Naive B cell (primary cell): ENCODE results near the gene NRN1L. TPM values are rescaled to one million over a fixed set of nuclear protein-coding genes. Genes with fewer than 3 reads are reported as not detected.

ENCODE experiments used
- ATAC-seq, 2 donors: fragments of 150-1000 bp; cut with Tn5 transposase; 2 replicates each; pipeline ENCODE4 v1.10.0; 2021; ENCODE audit warnings: low read depth in 2 of 2, mild to moderate bottlenecking in 2 of 2, moderate library complexity in 2 of 2
- DNase-seq: peaks from one replicate; pipeline ENCODE4 v3.0.0; 2022
- H3K27ac Mint-ChIP-seq, 6 donors: one replicate each; pipeline ENCODE4 v1.8.0; 2020 to 2022; ENCODE audit warnings: mild to moderate bottlenecking in 6 of 6, mixed read lengths in 6 of 6, moderate library complexity in 5 of 6, inconsistent platforms in 2 of 6
- H3K27me3 Mint-ChIP-seq, 3 donors: one replicate each; pipeline ENCODE4 v1.8.0; 2021 to 2022; ENCODE audit warnings: mixed read lengths in 3 of 3, mild to moderate bottlenecking in 1 of 3
- H3K36me3 Mint-ChIP-seq, 2 donors: one replicate each; pipeline ENCODE4 v1.8.0; 2020 to 2022; ENCODE audit warnings: mixed read lengths in 2 of 2, inconsistent platforms in 1 of 2, mild to moderate bottlenecking in 1 of 2
- H3K4me1 Mint-ChIP-seq, 3 donors: one replicate each; pipeline ENCODE4 v1.8.0; 2020 to 2022; ENCODE audit warnings: mixed read lengths in 3 of 3, inconsistent platforms in 1 of 3, mild to moderate bottlenecking in 1 of 3, moderate library complexity in 1 of 3
- H3K4me3 Mint-ChIP-seq, 8 donors: one replicate each; pipeline ENCODE4 v1.8.0; 2020 to 2022; ENCODE audit warnings: mild to moderate bottlenecking in 8 of 8, mixed read lengths in 8 of 8, moderate library complexity in 8 of 8, inconsistent platforms in 2 of 8
- H3K9me3 Mint-ChIP-seq, 7 donors: one replicate each; pipeline ENCODE4 v1.8.0; 2020 to 2022; ENCODE audit warnings: mixed read lengths in 7 of 7, mild to moderate bottlenecking in 5 of 7, inconsistent platforms in 2 of 7, moderate library complexity in 1 of 7
- polyA plus RNA-seq, 6 donors: library from polyadenylated mRNA; unstranded; fragments of 300-500 nt; fragmentation: Illumina TruSeq; gene quantifications; one replicate each; pipeline ENCODE4 v1.2.3, GENCODE V29; 2021; ENCODE audit warnings: low read depth in 6 of 6

The NRN1L gene
- polyA plus RNA-seq, 6 donors from 2014 or later, result 0.64 to 0.90 TPM; not detected in 4

- Mint-ChIP-seq H3K36me3 (no peaks in the 10 kb centered on the region), H3K27ac (no peak overlapping the region), H3K4me1 (peaks cover 34 to 42% (median 39%) of the 10 kb centered on the region in 3 donors)
These were observed 37.5 kb downstream of the NRN1L start for GRCh38 chr16:67922221-67922620.

GRCh38 chr16:67922740-67923139, 38.1 kb downstream of the NRN1L start:
- Mint-ChIP-seq H3K9me3 (no peaks in the 10 kb centered on the region), H3K27ac (no peak overlapping the region), H3K4me3 (peak overlapping the region in 1 of 8 donors; percentile 30), H3K36me3 (no peaks in the 10 kb centered on the region), H3K4me1 (peaks cover 30 to 42% (median 36%) of the 10 kb centered on the region in 3 donors), H3K27me3 (no peaks in the 10 kb centered on the region)
- ATAC-seq (no peak), DNase-seq (no peak)

More at GRCh38 chr16:67922221-67922620, 37.5 kb downstream of the NRN1L start:
- Mint-ChIP-seq H3K4me3 (no peak overlapping the region), H3K27me3 (no peaks in the 10 kb centered on the region), H3K9me3 (no peaks in the 10 kb centered on the region)
- DNase-seq (no peak), ATAC-seq (no peak)

GRCh38 chr16:67923414-67924116, 38.9 kb downstream of the NRN1L start:
- DNase-seq (no peak), ATAC-seq (no peak)
- no peak overlapping the region for H3K4me3 Mint-ChIP-seq
- H3K4me1 Mint-ChIP-seq, result peaks cover 33 to 48% (median 38%) of the 10 kb centered on the region in 3 donors
- H3K9me3 Mint-ChIP-seq, result no peaks in the 10 kb centered on the region
- no peaks in the 10 kb centered on the region for H3K36me3 Mint-ChIP-seq
- no peaks in the 10 kb centered on the region for H3K27me3 Mint-ChIP-seq
- peak overlapping the region in 1 of 6 donors; percentile 37 for H3K27ac Mint-ChIP-seq

- no peak overlapping the region for H3K4me3 Mint-ChIP-seq
- H3K36me3 Mint-ChIP-seq, result no peaks in the 10 kb centered on the region
- DNase-seq, result no peak
- no peaks in the 10 kb centered on the region for H3K27me3 Mint-ChIP-seq
- no peaks in the 10 kb centered on the region for H3K9me3 Mint-ChIP-seq
- H3K4me1 Mint-ChIP-seq, result peaks cover 34 to 49% (median 40%) of the 10 kb centered on the region in 3 donors
- no peak overlapping the region for H3K27ac Mint-ChIP-seq
- ATAC-seq, result no peak
These were observed 39.6 kb downstream of the NRN1L start for GRCh38 chr16:67924140-67924906.

GRCh38 chr16:67926181-67926750, 41.6 kb downstream of the NRN1L start:
- Mint-ChIP-seq H3K4me3 (peak overlapping the region in 5 of 8 donors; percentile 15 to 73 (median 36)), H3K27ac (peak overlapping the region in 4 of 6 donors; percentile 30 to 90 (median 83)), H3K27me3 (no peaks in the 10 kb centered on the region), H3K36me3 (no peaks in the 10 kb centered on the region), H3K4me1 (peaks cover 35 to 49% (median 40%) of the 10 kb centered on the region in 3 donors), H3K9me3 (no peaks in the 10 kb centered on the region)
- peak in 1 of 2 donors; percentile 24 for ATAC-seq
- no peak for DNase-seq

GRCh38 chr16:67927131-67927941, 42.7 kb downstream of the NRN1L start:
- Mint-ChIP-seq H3K27me3 (no peaks in the 10 kb centered on the region), H3K4me3 (no peak overlapping the region), H3K27ac (peak overlapping the region in 1 of 6 donors; percentile 75), H3K9me3 (no peaks in the 10 kb centered on the region), H3K4me1 (peaks cover 32 to 46% (median 43%) of the 10 kb centered on the region in 3 donors), H3K36me3 (no peaks in the 10 kb centered on the region)
- ATAC-seq (no peak), DNase-seq (no peak)

GRCh38 chr16:67928147-67928546, 43.5 kb downstream of the NRN1L start:
- ATAC-seq (peak in 1 of 2 donors; percentile 6), DNase-seq (no peak)
- no peak overlapping the region for H3K4me3 Mint-ChIP-seq
- H3K27me3 Mint-ChIP-seq, result no peaks in the 10 kb centered on the region
- no peaks in the 10 kb centered on the region for H3K9me3 Mint-ChIP-seq
- H3K4me1 Mint-ChIP-seq, result peaks cover 30 to 45% (median 38%) of the 10 kb centered on the region in 3 donors
- peak overlapping the region in 3 of 6 donors; percentile 24 to 78 (median 75) for H3K27ac Mint-ChIP-seq
- H3K36me3 Mint-ChIP-seq, result no peaks in the 10 kb centered on the region

- Mint-ChIP-seq H3K27me3 (no peaks in the 10 kb centered on the region), H3K4me3 (no peak overlapping the region), H3K27ac (peak overlapping the region in 3 of 6 donors; percentile 11 to 75 (median 24)), H3K36me3 (no peaks in the 10 kb centered on the region), H3K9me3 (no peaks in the 10 kb centered on the region), H3K4me1 (peaks cover 30 to 42% (median 39%) of the 10 kb centered on the region in 3 donors)
- peak; percentile 59 for DNase-seq
- peak; percentile 85 to 90 for ATAC-seq
These were observed 44.1 kb downstream of the NRN1L start for GRCh38 chr16:67928561-67929364.

GRCh38 chr16:67930191-67930590, 45.5 kb downstream of the NRN1L start:
- no peak overlapping the region for H3K27ac Mint-ChIP-seq

GRCh38 chr16:67930678-67931211, 46.1 kb downstream of the NRN1L start:
- Mint-ChIP-seq H3K4me3 (no peak overlapping the region), H3K27ac (no peak overlapping the region), H3K36me3 (peaks cover 0 to 8% of the 10 kb centered on the region in 2 donors), H3K9me3 (no peaks in the 10 kb centered on the region), H3K4me1 (peaks cover 33 to 41% (median 36%) of the 10 kb centered on the region in 3 donors), H3K27me3 (no peaks in the 10 kb centered on the region)
- ATAC-seq, result no peak
- no peak for DNase-seq

More at GRCh38 chr16:67930191-67930590, 45.5 kb downstream of the NRN1L start:
- DNase-seq (no peak), ATAC-seq (no peak)
- Mint-ChIP-seq H3K27me3 (no peaks in the 10 kb centered on the region), H3K9me3 (no peaks in the 10 kb centered on the region), H3K4me1 (peaks cover 31 to 41% (median 36%) of the 10 kb centered on the region in 3 donors), H3K4me3 (no peak overlapping the region), H3K36me3 (peaks cover 0 to 3% of the 10 kb centered on the region in 2 donors)

GRCh38 chr16:67931712-67932461, 47.2 kb downstream of the NRN1L start, which contains the start of gene CTRL:
Gene CTRL, minus strand, starts transcription at chr16:67931862. Its CDS starts 10 bp downstream, at chr16:67931852.
- no peaks in the 10 kb centered on the region for H3K9me3 Mint-ChIP-seq
- no peak for ATAC-seq

More at GRCh38 chr16:67931712-67932461, 47.2 kb downstream of the NRN1L start, which contains the start of gene CTRL:
- Mint-ChIP-seq H3K4me1 (peaks cover 27 to 35% (median 28%) of the 10 kb centered on the region in 3 donors), H3K27ac (peak within 1 kb of the TSS in 2 of 6 donors; percentile 27 to 32), H3K27me3 (no peaks in the 10 kb centered on the region), H3K36me3 (peaks cover 0 to 10% of the 10 kb centered on the region in 2 donors), H3K4me3 (peak within 1 kb of the TSS in 1 of 8 donors; percentile 33)
- no peak for DNase-seq
